Esophagus muscularis mucosa (tissue), 2 donors: ENCODE results near the gene CMPK2.

Experiments used
- POLR2A ChIP-seq: fragments of 450-650 bp; IDR thresholded peaks from one replicate; pipeline ENCODE4 v1.6.1; 2017; ENCODE audit warnings: antibody characterized with exemption, moderate library complexity, mild to moderate bottlenecking, low read depth
- POLR2AphosphoS5 ChIP-seq, 2 donors: sonication (generic); formaldehyde crosslinking; IDR thresholded peaks; one replicate each; pipeline ENCODE4 v1.6.1; 2017; ENCODE audit warnings: antibody characterized with exemption in 2 of 2

DNA sequence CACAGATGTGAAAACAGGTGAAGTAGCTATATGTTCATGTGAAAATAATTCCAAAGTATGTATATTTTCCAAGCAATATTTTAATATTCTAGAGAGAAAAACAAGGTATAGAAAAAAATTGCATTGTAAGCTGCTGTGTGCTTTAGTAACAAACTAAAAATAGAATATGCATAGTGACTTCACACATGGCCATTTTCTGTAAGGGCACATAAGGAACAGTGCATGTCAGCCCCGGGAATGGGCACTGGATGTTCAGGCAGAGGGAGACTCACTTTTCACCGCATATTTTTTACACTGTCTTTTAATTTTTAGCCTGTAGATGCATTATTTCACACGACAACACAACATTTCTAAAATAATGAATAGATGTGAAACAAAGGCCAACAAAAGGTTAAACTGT lies 46.0 kb downstream of the CMPK2 start:
- TF ChIP-seq POLR2A (no peak), POLR2AphosphoS5 (IDR thresholded peaks at IDR 0.05) (no peak)
